ENCODE measurements around the gene CACNB2.

DNA sequence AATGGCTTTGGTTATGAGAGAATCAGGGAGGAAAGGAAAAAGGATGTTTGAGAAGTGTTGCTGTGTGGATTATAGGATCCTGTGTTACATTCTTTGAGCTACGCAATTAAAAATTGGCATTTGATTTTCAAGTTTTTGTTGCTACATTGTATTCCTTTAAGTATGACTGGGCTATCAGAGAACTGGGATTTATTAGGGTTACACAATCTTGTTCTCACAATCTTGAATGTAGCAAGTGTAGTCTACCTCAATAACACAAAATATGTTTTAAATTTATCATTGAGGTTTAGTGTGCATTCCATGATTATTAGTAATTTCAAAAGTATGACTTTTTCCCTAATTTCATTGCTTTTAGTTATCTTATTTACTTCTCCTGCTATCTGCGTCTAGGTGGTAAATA lies 113.9 kb downstream of the CACNB2 start:
- TF ChIP-seq, protein P1, sequence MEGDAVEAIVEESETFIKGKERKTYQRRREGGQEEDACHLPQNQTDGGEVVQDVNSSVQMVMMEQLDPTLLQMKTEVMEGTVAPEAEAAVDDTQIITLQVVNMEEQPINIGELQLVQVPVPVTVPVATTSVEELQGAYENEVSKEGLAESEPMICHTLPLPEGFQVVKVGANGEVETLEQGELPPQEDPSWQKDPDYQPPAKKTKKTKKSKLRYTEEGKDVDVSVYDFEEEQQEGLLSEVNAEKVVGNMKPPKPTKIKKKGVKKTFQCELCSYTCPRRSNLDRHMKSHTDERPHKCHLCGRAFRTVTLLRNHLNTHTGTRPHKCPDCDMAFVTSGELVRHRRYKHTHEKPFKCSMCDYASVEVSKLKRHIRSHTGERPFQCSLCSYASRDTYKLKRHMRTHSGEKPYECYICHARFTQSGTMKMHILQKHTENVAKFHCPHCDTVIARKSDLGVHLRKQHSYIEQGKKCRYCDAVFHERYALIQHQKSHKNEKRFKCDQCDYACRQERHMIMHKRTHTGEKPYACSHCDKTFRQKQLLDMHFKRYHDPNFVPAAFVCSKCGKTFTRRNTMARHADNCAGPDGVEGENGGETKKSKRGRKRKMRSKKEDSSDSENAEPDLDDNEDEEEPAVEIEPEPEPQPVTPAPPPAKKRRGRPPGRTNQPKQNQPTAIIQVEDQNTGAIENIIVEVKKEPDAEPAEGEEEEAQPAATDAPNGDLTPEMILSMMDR (conservative IDR thresholded peaks at IDR 0.05; ENCODE audit: low read depth, low read length): no peak
- TF ChIP-seq EZH2 (IDR thresholded peaks at IDR 0.05; ENCODE audit: low read length, unreplicated experiment): no peak
- no peak for TF ChIP-seq EZH2phosphoT487 (IDR thresholded peaks at IDR 0.05; ENCODE audit: borderline replicate concordance, low read length)
